ENCODE results near the gene SRD5A2.

GRCh38 chr2:31483246-31483645 is 97.5 kb downstream of the SRD5A2 start:
- TF ChIP-seq, protein P1, sequence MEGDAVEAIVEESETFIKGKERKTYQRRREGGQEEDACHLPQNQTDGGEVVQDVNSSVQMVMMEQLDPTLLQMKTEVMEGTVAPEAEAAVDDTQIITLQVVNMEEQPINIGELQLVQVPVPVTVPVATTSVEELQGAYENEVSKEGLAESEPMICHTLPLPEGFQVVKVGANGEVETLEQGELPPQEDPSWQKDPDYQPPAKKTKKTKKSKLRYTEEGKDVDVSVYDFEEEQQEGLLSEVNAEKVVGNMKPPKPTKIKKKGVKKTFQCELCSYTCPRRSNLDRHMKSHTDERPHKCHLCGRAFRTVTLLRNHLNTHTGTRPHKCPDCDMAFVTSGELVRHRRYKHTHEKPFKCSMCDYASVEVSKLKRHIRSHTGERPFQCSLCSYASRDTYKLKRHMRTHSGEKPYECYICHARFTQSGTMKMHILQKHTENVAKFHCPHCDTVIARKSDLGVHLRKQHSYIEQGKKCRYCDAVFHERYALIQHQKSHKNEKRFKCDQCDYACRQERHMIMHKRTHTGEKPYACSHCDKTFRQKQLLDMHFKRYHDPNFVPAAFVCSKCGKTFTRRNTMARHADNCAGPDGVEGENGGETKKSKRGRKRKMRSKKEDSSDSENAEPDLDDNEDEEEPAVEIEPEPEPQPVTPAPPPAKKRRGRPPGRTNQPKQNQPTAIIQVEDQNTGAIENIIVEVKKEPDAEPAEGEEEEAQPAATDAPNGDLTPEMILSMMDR (IDR thresholded peaks at IDR 0.05; ENCODE audit: low read length): no peak
- TF ChIP-seq EZH2 (IDR thresholded peaks at IDR 0.05; ENCODE audit: borderline replicate concordance, low read length): no peak

Measured in OCI-LY1 (cell line).